Right ventricle myocardium inferior (tissue), 1 donor: Measurements from ENCODE around the gene MTX2. TPM values are rescaled to one million over a fixed set of nuclear protein-coding genes. Genes with fewer than 3 reads are reported as not detected.
"Not testable (repeated sequence)": the region's sequence is repeated elsewhere in the genome, so short reads cannot be mapped to it uniquely, and the experiment has no call there.

Source experiments
- ATAC-seq: fragments of 200-7000 bp; cut with Tn5 transposase; one replicate; pipeline ENCODE4 v1.9.1; 2020; ENCODE audit warnings: mild to moderate bottlenecking, moderate library complexity
- DNase-seq: peaks from one replicate; pipeline ENCODE4 v3.0.0; 2021; ENCODE audit errors: missing footprints
- intact Hi-C: fragments of 100-400 bp; cut with DNase I; formaldehyde crosslinking; loops from one replicate; pipeline ENCODE4 v1.11.0; 2022
- total RNA-seq: library from RNA; stranded (reverse); fragmentation: NEBNext Ultra II Directional; extraction: Animal tissue kit (Norgen Biotek cat#: 25700); gene quantifications from one replicate; pipeline ENCODE4 v1.2.1, GENCODE V29; 2021
- donor health status: DM: no; HTN: yes; CAD: no; lungs with severe emphysema.

MTX2 gene
- total RNA-seq, 1 donor from 2014 or later = 51.0 TPM

- intact Hi-C loops = no loop called here
- DNase-seq (no peak), ATAC-seq (no peak)
Observed at GRCh38 chr2:176283291-176284068, 14.2 kb downstream of the MTX2 start.

- intact Hi-C loops = no loop called here
- ATAC-seq (no peak), DNase-seq (no peak)
Observed at GRCh38 chr2:176284461-176285049, 15.3 kb downstream of the MTX2 start.

- DNase-seq (no peak), ATAC-seq (no peak)
- intact Hi-C loops = no loop called here
Observed at GRCh38 chr2:176285321-176285720, 16.1 kb downstream of the MTX2 start.

- ATAC-seq (no peak), DNase-seq (no peak)
- intact Hi-C loops = no loop called here
Observed at GRCh38 chr2:176291335-176291734, 22.1 kb downstream of the MTX2 start.

GRCh38 chr2:176291809-176292283 is 22.6 kb downstream of the MTX2 start:
- ATAC-seq = peak; percentile 63
- DNase-seq = no peak
- intact Hi-C loops = no loop called here

- DNase-seq = no peak
- no peak for ATAC-seq
- intact Hi-C loops = no loop called here
Observed at GRCh38 chr2:176292608-176293007, 23.4 kb downstream of the MTX2 start.

- intact Hi-C loops = no loop called here
- DNase-seq = no peak
- ATAC-seq = no peak
Observed at GRCh38 chr2:176293334-176293733, 24.1 kb downstream of the MTX2 start.

- intact Hi-C loops = no loop called here
- ATAC-seq (no peak), DNase-seq (no peak)
Observed at GRCh38 chr2:176297067-176297466, 27.8 kb downstream of the MTX2 start.

GRCh38 chr2:176297737-176298136 is 28.5 kb downstream of the MTX2 start:
- DNase-seq = no peak
- intact Hi-C loops = no loop called here
- ATAC-seq = no peak

GRCh38 chr2:176306020-176306419 is 36.8 kb downstream of the MTX2 start:
- ATAC-seq, DNase-seq, intact Hi-C loops: not testable (repeated sequence)

GRCh38 chr2:176317199-176317598 is 48.0 kb downstream of the MTX2 start:
- ATAC-seq = no peak
- DNase-seq = no peak
- intact Hi-C loops = no loop called here

GRCh38 chr2:176317623-176318065 is 48.4 kb downstream of the MTX2 start:
- no peak for DNase-seq
- intact Hi-C loops = no loop called here

GRCh38 chr2:176321916-176322315 is 52.7 kb downstream of the MTX2 start:
- ATAC-seq (no peak), DNase-seq (no peak)
- intact Hi-C loops = no loop called here

More at GRCh38 chr2:176317623-176318065, 48.4 kb downstream of the MTX2 start:
- ATAC-seq = no peak

GRCh38 chr2:176324862-176325261 is 55.6 kb downstream of the MTX2 start:
- no peak for ATAC-seq
- intact Hi-C loops = no loop called here
- DNase-seq = no peak

GRCh38 chr2:176325732-176326131 is 56.5 kb downstream of the MTX2 start:
- ATAC-seq (no peak), DNase-seq (no peak)
- intact Hi-C loops = no loop called here

- intact Hi-C loops = no loop called here
- no peak for DNase-seq
- no peak for ATAC-seq
Observed at GRCh38 chr2:176328149-176328548, 58.9 kb downstream of the MTX2 start.

GRCh38 chr2:176330612-176331011 is 61.4 kb downstream of the MTX2 start:
- no peak for DNase-seq
- no peak for ATAC-seq
- intact Hi-C loops = no loop called here

GRCh38 chr2:176331646-176332045 is 62.4 kb downstream of the MTX2 start:
- DNase-seq = no peak
- ATAC-seq = no peak
- intact Hi-C loops = no loop called here

- ATAC-seq (no peak), DNase-seq (no peak)
- intact Hi-C loops = no loop called here
Observed at GRCh38 chr2:176334729-176335128, 65.5 kb downstream of the MTX2 start.

- intact Hi-C loops = no loop called here
- DNase-seq (no peak), ATAC-seq (no peak)
Observed at GRCh38 chr2:176338395-176338794, 69.2 kb downstream of the MTX2 start.
